Testis (tissue), 3 donors: ENCODE results near the gene PDE7B. TPM values are rescaled to one million over a fixed set of nuclear protein-coding genes. Genes with fewer than 3 reads are reported as not detected.

Experiments used
- DNase-seq: peaks from one replicate; pipeline ENCODE4 v3.0.0-alpha.2; 2019
- H3K27ac ChIP-seq, 2 donors: fragments of 200-600 bp; sonication (generic); one replicate each; pipeline ENCODE4 v1.5.1; 2019
- H3K27me3 ChIP-seq: fragments of 200-600 bp; sonication (generic); one replicate; pipeline ENCODE4 v1.5.1; 2019
- H3K36me3 ChIP-seq: fragments of 200-600 bp; sonication (generic); one replicate; pipeline ENCODE4 v1.5.1; 2017; ENCODE audit warnings: low read depth; ENCODE audit errors: missing control alignments
- H3K4me1 ChIP-seq: fragments of 200-600 bp; sonication (generic); one replicate; pipeline ENCODE4 v1.5.1; 2019
- H3K4me3 ChIP-seq, 2 donors: fragments of 200-600 bp; sonication (generic); one replicate each; pipeline ENCODE4 v1.5.1; 2017 to 2019
- H3K9me3 ChIP-seq: fragments of 200-600 bp; sonication (generic); one replicate; pipeline ENCODE4 v1.5.1; 2017
- POLR2A ChIP-seq: fragments of 450-650 bp; IDR thresholded peaks from one replicate; pipeline ENCODE4 v1.6.1; 2017; ENCODE audit warnings: antibody characterized with exemption, mild to moderate bottlenecking, moderate library complexity
- WGBS, 2 donors: methylation state at CpG; one replicate each; pipeline ENCODE4 v1.1.5; 2018; 5-methylcytosine and 5-hydroxymethylcytosine counted together
- intact Hi-C: fragments of 100-400 bp; cut with DNase I; formaldehyde crosslinking; loops from one replicate; pipeline ENCODE4 v1.15.1; 2023; ENCODE audit warnings: low total_unique reads
- polyA plus RNA-seq: library from polyadenylated mRNA; stranded (reverse); fragments of 350-450 nt; fragmentation: Illumina TruSeq; extraction: RNeasy Lipid Tissue Mini Kit (QIAGEN cat#74804); gene quantifications from one replicate; pipeline ENCODE4 v1.2.3, GENCODE V29; 2014; ENCODE audit warnings: low read depth, low replicate concordance; ENCODE audit not compliant: insufficient read depth
- total RNA-seq, 2 donors: library from RNA; depleted of rRNA; stranded (reverse); fragments of >200 nt; gene quantifications; one replicate each; pipeline ENCODE4 v1.2.3, GENCODE V29; 2016
- TF ChIP-seq, protein P1 (sequence below), 3 experiments: fragments of 450-650 bp in 2 of 3; fragments of 200-600 bp in 1 of 3; sonication (generic) in 1 of 3; IDR thresholded peaks; one replicate each; pipeline ENCODE4 v1.5.1; 2016 to 2019; ENCODE audit warnings: antibody characterized with exemption in 3 of 3, mild to moderate bottlenecking in 2 of 3, moderate library complexity in 1 of 3

Gene PDE7B
- total and polyA plus RNA-seq, 3 donors from 2014 or later, result 3.7 to 6.9 (median 4.4) TPM

DNA sequence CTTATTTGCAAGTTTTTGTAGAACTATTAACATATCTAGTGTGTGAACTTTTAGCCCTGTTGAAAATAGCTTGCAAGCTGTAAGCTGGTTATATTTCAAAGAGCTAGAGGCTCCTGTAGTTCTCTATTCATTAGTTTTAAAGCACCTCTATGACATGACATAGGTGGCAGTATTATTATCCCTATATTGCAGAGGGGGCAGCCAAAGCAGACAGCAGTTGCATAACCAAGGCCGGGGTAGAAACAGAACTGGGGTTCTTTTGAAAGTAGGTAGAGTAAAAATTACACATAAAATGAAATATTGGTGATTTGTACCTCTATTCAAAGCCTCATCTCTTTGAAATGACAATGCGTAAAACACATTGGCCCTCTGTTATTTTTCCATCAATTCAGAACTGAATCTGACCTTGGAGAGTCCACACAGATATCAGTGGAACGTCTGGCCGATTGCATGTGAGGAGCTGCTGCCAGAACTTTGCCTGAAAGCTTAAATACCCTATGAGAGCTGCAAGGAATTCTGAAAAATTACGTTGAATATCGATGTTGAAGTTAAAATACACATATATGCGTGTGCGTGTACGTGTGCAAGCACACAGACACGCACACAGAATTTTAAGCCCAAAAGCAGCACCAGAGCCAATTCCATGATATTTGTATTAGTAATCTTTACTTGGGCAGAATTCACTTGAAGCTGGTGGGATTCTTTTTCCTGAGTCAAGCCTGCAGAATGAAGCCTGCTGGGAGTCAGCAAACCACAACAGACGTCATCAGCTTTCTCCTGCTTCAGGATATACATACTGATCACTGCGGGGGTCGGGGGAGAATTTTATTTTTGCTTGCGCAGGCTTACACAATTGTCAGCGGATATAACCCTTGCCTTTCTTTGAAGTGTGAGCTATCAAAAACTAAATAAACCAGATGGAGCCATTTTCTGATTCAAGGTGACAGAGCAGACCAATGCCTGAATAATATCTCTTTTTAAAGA is 163.2 kb downstream of the PDE7B start:
- Histone ChIP-seq H3K4me1 (peaks cover 14% of the 10 kb centered on the region), H3K27me3 (no peaks in the 10 kb centered on the region), H3K36me3 (no peaks in the 10 kb centered on the region), H3K27ac (no peak overlapping the region), H3K4me3 (no peak overlapping the region), H3K9me3 (no peaks in the 10 kb centered on the region)
- intact Hi-C loops, result no loop called here
- WGBS, 2 donors, result 42 to 48% methylated on average over 15 of the region's 15 CpGs
- DNase-seq, result peak; percentile 45
- TF ChIP-seq, protein P1, sequence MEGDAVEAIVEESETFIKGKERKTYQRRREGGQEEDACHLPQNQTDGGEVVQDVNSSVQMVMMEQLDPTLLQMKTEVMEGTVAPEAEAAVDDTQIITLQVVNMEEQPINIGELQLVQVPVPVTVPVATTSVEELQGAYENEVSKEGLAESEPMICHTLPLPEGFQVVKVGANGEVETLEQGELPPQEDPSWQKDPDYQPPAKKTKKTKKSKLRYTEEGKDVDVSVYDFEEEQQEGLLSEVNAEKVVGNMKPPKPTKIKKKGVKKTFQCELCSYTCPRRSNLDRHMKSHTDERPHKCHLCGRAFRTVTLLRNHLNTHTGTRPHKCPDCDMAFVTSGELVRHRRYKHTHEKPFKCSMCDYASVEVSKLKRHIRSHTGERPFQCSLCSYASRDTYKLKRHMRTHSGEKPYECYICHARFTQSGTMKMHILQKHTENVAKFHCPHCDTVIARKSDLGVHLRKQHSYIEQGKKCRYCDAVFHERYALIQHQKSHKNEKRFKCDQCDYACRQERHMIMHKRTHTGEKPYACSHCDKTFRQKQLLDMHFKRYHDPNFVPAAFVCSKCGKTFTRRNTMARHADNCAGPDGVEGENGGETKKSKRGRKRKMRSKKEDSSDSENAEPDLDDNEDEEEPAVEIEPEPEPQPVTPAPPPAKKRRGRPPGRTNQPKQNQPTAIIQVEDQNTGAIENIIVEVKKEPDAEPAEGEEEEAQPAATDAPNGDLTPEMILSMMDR (IDR thresholded peaks at IDR 0.05), result no peak
- no peak for TF ChIP-seq POLR2A

GRCh38 chr6:136015531-136015930 is 164.0 kb downstream of the PDE7B start:
- no peak for DNase-seq
- Histone ChIP-seq H3K9me3 (no peaks in the 10 kb centered on the region), H3K36me3 (no peaks in the 10 kb centered on the region), H3K27me3 (no peaks in the 10 kb centered on the region), H3K4me1 (peaks cover 14% of the 10 kb centered on the region), H3K27ac (no peak overlapping the region), H3K4me3 (no peak overlapping the region)
- WGBS, 2 donors, result 67 to 69% methylated on average over 4 of the region's 4 CpGs
- intact Hi-C loops, result no loop called here
- no peak for TF ChIP-seq POLR2A
- TF ChIP-seq, protein P1 (IDR thresholded peaks at IDR 0.05), result no peak

GRCh38 chr6:136016228-136017225 is 165.0 kb downstream of the PDE7B start:
- WGBS, 2 donors, result 84 to 90% methylated on average over 9 of the region's 9 CpGs

GRCh38 chr6:136020691-136021090 is 169.2 kb downstream of the PDE7B start:
- Histone ChIP-seq H3K27ac (no peak overlapping the region), H3K27me3 (no peaks in the 10 kb centered on the region), H3K9me3 (no peaks in the 10 kb centered on the region), H3K36me3 (no peaks in the 10 kb centered on the region), H3K4me3 (no peak overlapping the region), H3K4me1 (no peaks in the 10 kb centered on the region)
- DNase-seq, result no peak
- intact Hi-C loops, result no loop called here
- WGBS, 2 donors, result 86 to 89% methylated on average over 2 of the region's 2 CpGs
- no peak for TF ChIP-seq POLR2A
- TF ChIP-seq, protein P1 (IDR thresholded peaks at IDR 0.05), result no peak

More at GRCh38 chr6:136016228-136017225, 165.0 kb downstream of the PDE7B start:
- no peaks in the 10 kb centered on the region for H3K9me3 ChIP-seq
- H3K4me1 ChIP-seq, result peaks cover 14% of the 10 kb centered on the region
- no peak for TF ChIP-seq POLR2A
- TF ChIP-seq, protein P1 (IDR thresholded peaks at IDR 0.05), result no peak
- H3K4me3 ChIP-seq, result no peak overlapping the region
- no peaks in the 10 kb centered on the region for H3K27me3 ChIP-seq
- H3K27ac ChIP-seq, result no peak overlapping the region
- intact Hi-C loops, result no loop called here
- H3K36me3 ChIP-seq, result no peaks in the 10 kb centered on the region
- DNase-seq, result no peak
